GM21515 (cell line): ENCODE results near the gene WFIKKN2.
"Not testable (repeated sequence)": the region's sequence is repeated elsewhere in the genome, so short reads cannot be mapped to it uniquely, and the experiment has no call there.

Experiments used
- ATAC-seq: cut with Tn5 transposase; IDR thresholded peaks from one replicate; pipeline ENCODE4 v1.9.1; 2021; ENCODE audit not compliant: unreplicated experiment

WFIKKN2 gene

GRCh38 chr17:50850640-50851039 is 15.3 kb downstream of the WFIKKN2 start:
- no peak for ATAC-seq

GRCh38 chr17:50853015-50853615 is 17.7 kb downstream of the WFIKKN2 start:
- ATAC-seq: no peak

GRCh38 chr17:50853781-50854180 is 18.4 kb downstream of the WFIKKN2 start:
- no peak for ATAC-seq

GRCh38 chr17:50855708-50856330 is 20.4 kb downstream of the WFIKKN2 start:
- no peak for ATAC-seq

GRCh38 chr17:50856431-50856830 is 21.0 kb downstream of the WFIKKN2 start:
- no peak for ATAC-seq

GRCh38 chr17:50858486-50859225 is 23.3 kb downstream of the WFIKKN2 start:
- no peak for ATAC-seq

GRCh38 chr17:50859727-50860126 is 24.3 kb downstream of the WFIKKN2 start:
- not testable (repeated sequence) for ATAC-seq

GRCh38 chr17:50861334-50861676 is 25.9 kb downstream of the WFIKKN2 start:
- ATAC-seq: no peak

- ATAC-seq: no peak
Observed at GRCh38 chr17:50861822-50862528, 26.6 kb downstream of the WFIKKN2 start.

- ATAC-seq: no peak
Observed at GRCh38 chr17:50863221-50863843, 27.9 kb downstream of the WFIKKN2 start.

GRCh38 chr17:50863931-50864330 is 28.5 kb downstream of the WFIKKN2 start:
- no peak for ATAC-seq

GRCh38 chr17:50864747-50865059 is 29.3 kb downstream of the WFIKKN2 start:
- no peak for ATAC-seq

GRCh38 chr17:50865060-50865867 is 29.9 kb downstream of the WFIKKN2 start:
- peak; percentile 5 for ATAC-seq

GRCh38 chr17:50865868-50866260 is 30.5 kb downstream of the WFIKKN2 start:
- peak; percentile 12 for ATAC-seq

- peak; percentile 65 for ATAC-seq
Observed at GRCh38 chr17:50866261-50866949, 31.0 kb downstream of the WFIKKN2 start, which contains the start of gene TOB1. TOB1 (minus strand) TSS chr17:50866354; CDS start chr17:50864017, 2,337 bp downstream.

- peak; percentile 9 for ATAC-seq
Observed at GRCh38 chr17:50866950-50867362, 31.6 kb downstream of the WFIKKN2 start.

GRCh38 chr17:50867363-50868139 is 32.2 kb downstream of the WFIKKN2 start:
- peak; percentile 37 for ATAC-seq

- no peak for ATAC-seq
Observed at GRCh38 chr17:50868140-50868438, 32.7 kb downstream of the WFIKKN2 start.

GRCh38 chr17:50868602-50869001 is 33.2 kb downstream of the WFIKKN2 start:
- no peak for ATAC-seq
